H1 (cell line): Measurements from ENCODE around the gene NXNL2. TPM values are rescaled to one million over a fixed set of nuclear protein-coding genes. Genes with fewer than 3 reads are reported as not detected.

Source experiments
- CBX8 ChIP-seq: fragments of 300-800, 300-1000 bp; sonication (generic); IDR thresholded peaks from 2 replicates; pipeline ENCODE4 v1.7.1; 2016; ENCODE audit warnings: low read depth, low read length, borderline replicate concordance
- GABPA ChIP-seq: IDR thresholded peaks from 2 replicates; pipeline ENCODE4 v1.6.1; 2011; ENCODE audit warnings: mild to moderate bottlenecking, low read length, moderate library complexity, borderline replicate concordance; ENCODE audit not compliant: insufficient read depth
- GTF2F1 ChIP-seq: IDR thresholded peaks from 2 replicates; pipeline ENCODE4 v1.6.1; 2012; ENCODE audit warnings: low read depth, low read length, improper control_type of control experiment, borderline replicate concordance
- KDM1A ChIP-seq: fragments of 200-600, 300-600 bp; sonication (generic); IDR thresholded peaks from 2 replicates; pipeline ENCODE4 v1.7.1; 2016; ENCODE audit warnings: mild to moderate bottlenecking, low read length, borderline replicate concordance
- KDM4A ChIP-seq: IDR thresholded peaks from one replicate; pipeline ENCODE4 v1.7.1; 2012; ENCODE audit warnings: low read depth, mild to moderate bottlenecking, moderate library complexity, low read length, inconsistent platforms; ENCODE audit not compliant: severe bottlenecking
- PHF8 ChIP-seq: fragments of 200-600 bp; sonication (generic); conservative IDR thresholded peaks from 2 replicates; pipeline ENCODE4 v1.7.1; 2012; ENCODE audit warnings: low read depth, mild to moderate bottlenecking, inconsistent platforms, low read length, moderate library complexity
- POLR2AphosphoS5 ChIP-seq: IDR thresholded peaks from 2 replicates; pipeline ENCODE4 v1.6.1; 2011; ENCODE audit warnings: low read depth, low read length
- RAD21 ChIP-seq, 2 experiments: IDR thresholded peaks in 1 of 2; conservative IDR thresholded peaks in 1 of 2; 2 replicates each; pipeline ENCODE4 v1.6.1; 2011; ENCODE audit warnings: low read depth in 2 of 2, low read length in 2 of 2, improper control_type of control experiment in 1 of 2, inconsistent platforms in 1 of 2, mild to moderate bottlenecking in 1 of 2, moderate library complexity in 1 of 2
- SAP30 ChIP-seq: fragments of 300-600 bp; sonication (generic); IDR thresholded peaks from 2 replicates; pipeline ENCODE4 v1.7.1; 2012; ENCODE audit warnings: low read length, moderate library complexity, mild to moderate bottlenecking, inconsistent platforms; ENCODE audit not compliant: insufficient read depth, insufficient replicate concordance
- SIRT6 ChIP-seq: IDR thresholded peaks from one replicate; pipeline ENCODE4 v1.7.1; 2012; ENCODE audit warnings: low read length, inconsistent platforms
- SIX5 ChIP-seq: IDR thresholded peaks from 2 replicates; pipeline ENCODE4 v1.6.1; 2011; ENCODE audit warnings: mild to moderate bottlenecking, low read depth, low read length
- SP1 ChIP-seq: IDR thresholded peaks from 2 replicates; pipeline ENCODE4 v1.6.1; 2011; ENCODE audit warnings: low read depth, low read length
- TBP ChIP-seq: IDR thresholded peaks from 2 replicates; pipeline ENCODE4 v1.6.1; 2011; ENCODE audit warnings: low read depth, low read length, improper control_type of control experiment
- polyA plus RNA-seq, 7 experiments: library from polyadenylated mRNA; depleted of rRNA in 3 of 7; stranded (reverse) in 5 of 7; unstranded in 2 of 7; fragments of >200 nt in 5 of 7; fragments of 200-250 nt in 2 of 7; gene quantifications; 1 replicate in 5 of 7; 2 replicates in 1 of 7; 4 replicates in 1 of 7; pipeline versions ENCODE4 v1.2.1 to v1.2.3, GENCODE V29; 2011 to 2013; ENCODE audit warnings: missing spikeins in 2 of 7, mixed read lengths in 2 of 7
- total RNA-seq: library from RNA; stranded (reverse); fragmentation: NEBNext Ultra II Directional; extraction: Animal tissue kit (Norgen Biotek cat#: 25700); gene quantifications from 2 replicates; pipeline ENCODE4 v1.2.1, GENCODE V29; 2021
- TF ChIP-seq, protein P1 (sequence below): IDR thresholded peaks from 2 replicates; pipeline ENCODE4 v1.6.1; 2011; ENCODE audit warnings: low read length, improper control_type of control experiment
- TF ChIP-seq, protein P2 (sequence below), 3 experiments: IDR thresholded peaks; 1 replicate in 2 of 3; 2 replicates in 1 of 3; pipeline versions ENCODE4 v1.5.1 to v1.6.1; 2011; ENCODE audit warnings: low read length in 3 of 3, mild to moderate bottlenecking in 3 of 3, inconsistent platforms in 2 of 3, low read depth in 1 of 3, moderate library complexity in 1 of 3; ENCODE audit not compliant: insufficient read depth in 1 of 3; ENCODE audit errors: control extremely low read depth in 1 of 3
- TF ChIP-seq, protein P3 (sequence below): IDR thresholded peaks from 2 replicates; pipeline ENCODE4 v1.6.1; 2012; ENCODE audit warnings: low read length, inconsistent platforms

NXNL2 gene
- total and polyA plus RNA-seq, 2 of the 8 experiments (the other 6 are each of a cell fraction or from before 2014, with no cell fraction given), result 1.9 to 2.6 TPM

DNA sequence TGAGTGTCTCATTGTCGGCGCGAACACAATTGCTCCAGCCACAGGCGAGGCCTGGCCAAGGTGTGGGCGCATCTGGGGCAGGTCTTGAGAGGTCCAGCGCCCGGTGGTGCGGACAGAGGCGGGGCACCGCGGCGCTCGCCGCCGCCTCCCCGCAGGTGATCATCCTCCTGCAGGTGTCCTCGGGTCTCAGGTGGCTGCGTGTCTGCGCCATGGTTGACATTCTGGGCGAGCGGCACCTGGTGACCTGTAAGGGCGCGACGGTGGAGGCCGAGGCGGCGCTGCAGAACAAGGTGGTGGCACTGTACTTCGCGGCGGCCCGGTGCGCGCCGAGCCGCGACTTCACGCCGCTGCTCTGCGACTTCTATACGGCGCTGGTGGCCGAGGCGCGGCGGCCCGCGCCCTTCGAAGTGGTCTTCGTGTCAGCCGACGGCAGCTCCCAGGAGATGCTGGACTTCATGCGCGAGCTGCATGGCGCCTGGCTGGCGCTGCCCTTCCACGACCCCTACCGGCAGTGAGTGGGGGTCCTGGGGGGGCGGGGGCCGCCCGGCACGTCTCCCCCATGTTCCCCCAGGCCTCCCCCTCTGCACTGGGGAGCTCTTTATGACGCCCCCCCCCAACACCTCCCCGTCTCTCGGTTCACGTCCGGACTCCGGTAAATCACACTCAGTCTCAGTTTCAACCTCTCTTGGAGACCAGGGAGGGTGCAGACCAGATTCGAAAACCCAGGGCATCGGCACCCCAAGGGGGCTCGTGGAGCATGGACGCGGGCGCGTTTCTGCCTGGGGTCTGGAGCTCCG, 446 bp downstream of the NXNL2 start (continued):
- TF ChIP-seq, protein P1, sequence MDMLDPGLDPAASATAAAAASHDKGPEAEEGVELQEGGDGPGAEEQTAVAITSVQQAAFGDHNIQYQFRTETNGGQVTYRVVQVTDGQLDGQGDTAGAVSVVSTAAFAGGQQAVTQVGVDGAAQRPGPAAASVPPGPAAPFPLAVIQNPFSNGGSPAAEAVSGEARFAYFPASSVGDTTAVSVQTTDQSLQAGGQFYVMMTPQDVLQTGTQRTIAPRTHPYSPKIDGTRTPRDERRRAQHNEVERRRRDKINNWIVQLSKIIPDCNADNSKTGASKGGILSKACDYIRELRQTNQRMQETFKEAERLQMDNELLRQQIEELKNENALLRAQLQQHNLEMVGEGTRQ, result no peak
- TF ChIP-seq GABPA (no peak), SP1 (no peak), PHF8 (no peak; the same call in 1 of the 2 replicates), CBX8 (no peak), KDM4A (peak; percentile 97), SAP30 (no peak), SIX5 (no peak), TBP (no peak), GTF2F1 (no peak), SIRT6 (no peak), KDM1A (no peak), POLR2AphosphoS5 (no peak), RAD21 (IDR thresholded peaks at IDR 0.05 in 1 of 2, conservative IDR thresholded peaks at IDR 0.05 in 1 of 2; ENCODE audit: low read depth in 2 of 2, low read length in 2 of 2) (peak in 1 of 2 experiments; percentile 24; a peak in 1 of 4 replicates)
- TF ChIP-seq, protein P2, sequence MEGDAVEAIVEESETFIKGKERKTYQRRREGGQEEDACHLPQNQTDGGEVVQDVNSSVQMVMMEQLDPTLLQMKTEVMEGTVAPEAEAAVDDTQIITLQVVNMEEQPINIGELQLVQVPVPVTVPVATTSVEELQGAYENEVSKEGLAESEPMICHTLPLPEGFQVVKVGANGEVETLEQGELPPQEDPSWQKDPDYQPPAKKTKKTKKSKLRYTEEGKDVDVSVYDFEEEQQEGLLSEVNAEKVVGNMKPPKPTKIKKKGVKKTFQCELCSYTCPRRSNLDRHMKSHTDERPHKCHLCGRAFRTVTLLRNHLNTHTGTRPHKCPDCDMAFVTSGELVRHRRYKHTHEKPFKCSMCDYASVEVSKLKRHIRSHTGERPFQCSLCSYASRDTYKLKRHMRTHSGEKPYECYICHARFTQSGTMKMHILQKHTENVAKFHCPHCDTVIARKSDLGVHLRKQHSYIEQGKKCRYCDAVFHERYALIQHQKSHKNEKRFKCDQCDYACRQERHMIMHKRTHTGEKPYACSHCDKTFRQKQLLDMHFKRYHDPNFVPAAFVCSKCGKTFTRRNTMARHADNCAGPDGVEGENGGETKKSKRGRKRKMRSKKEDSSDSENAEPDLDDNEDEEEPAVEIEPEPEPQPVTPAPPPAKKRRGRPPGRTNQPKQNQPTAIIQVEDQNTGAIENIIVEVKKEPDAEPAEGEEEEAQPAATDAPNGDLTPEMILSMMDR (IDR thresholded peaks at IDR 0.05; ENCODE audit: control extremely low read depth in 1 of 3, insufficient read depth in 1 of 3, low read depth in 1 of 3, low read length in 3 of 3), result peak in 1 of 3 experiments; percentile 35; a peak in 1 of 4 replicates
- TF ChIP-seq, protein P3, sequence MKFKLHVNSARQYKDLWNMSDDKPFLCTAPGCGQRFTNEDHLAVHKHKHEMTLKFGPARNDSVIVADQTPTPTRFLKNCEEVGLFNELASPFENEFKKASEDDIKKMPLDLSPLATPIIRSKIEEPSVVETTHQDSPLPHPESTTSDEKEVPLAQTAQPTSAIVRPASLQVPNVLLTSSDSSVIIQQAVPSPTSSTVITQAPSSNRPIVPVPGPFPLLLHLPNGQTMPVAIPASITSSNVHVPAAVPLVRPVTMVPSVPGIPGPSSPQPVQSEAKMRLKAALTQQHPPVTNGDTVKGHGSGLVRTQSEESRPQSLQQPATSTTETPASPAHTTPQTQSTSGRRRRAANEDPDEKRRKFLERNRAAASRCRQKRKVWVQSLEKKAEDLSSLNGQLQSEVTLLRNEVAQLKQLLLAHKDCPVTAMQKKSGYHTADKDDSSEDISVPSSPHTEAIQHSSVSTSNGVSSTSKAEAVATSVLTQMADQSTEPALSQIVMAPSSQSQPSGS, result no peak
